Prostate gland (tissue), 2 donors: ENCODE data around the gene KRT73.

ENCODE experiments used
- CTCF ChIP-seq, 4 experiments: fragments of 200-600 bp in 2 of 4; fragments of 450-650 bp in 2 of 4; sonication (generic) in 2 of 4; IDR thresholded peaks; 1 replicate in 3 of 4; 2 replicates in 1 of 4; pipeline ENCODE4 v1.5.1; 2016 to 2019; ENCODE audit warnings: antibody characterized with exemption in 4 of 4, mild to moderate bottlenecking in 2 of 4, moderate library complexity in 2 of 4
- POLR2AphosphoS5 ChIP-seq: sonication (generic); formaldehyde crosslinking; IDR thresholded peaks from one replicate; pipeline ENCODE4 v1.6.1; 2017; ENCODE audit warnings: antibody characterized with exemption

- TF ChIP-seq POLR2AphosphoS5 = no peak
- no peak for TF ChIP-seq CTCF (IDR thresholded peaks at IDR 0.05)
Observed at GRCh38 chr12:52632656-52633055, 14.3 kb upstream of the KRT73 start.
